Mesendoderm (in vitro differentiated cells): ENCODE results near the gene PPFIBP2.

Experiments
- DNase-seq: peaks from one replicate; pipeline ENCODE4 v3.0.0; 2013
- H2AK5ac ChIP-seq: 2 replicates; pipeline ENCODE4 v1.6.1; 2013; ENCODE audit warnings: low read length, inconsistent platforms
- H2BK120ac ChIP-seq: 2 replicates; pipeline ENCODE4 v1.6.1; 2013; ENCODE audit warnings: low read depth, mild to moderate bottlenecking, low read length, moderate library complexity, mixed read lengths
- H2BK15ac ChIP-seq: replicated peaks from 2 replicates; pipeline ENCODE4 v1.6.1; 2013; ENCODE audit warnings: low read depth, mild to moderate bottlenecking, moderate library complexity
- H2BK5ac ChIP-seq: 2 replicates; pipeline ENCODE4 v1.6.1; 2013; ENCODE audit warnings: low read length, inconsistent platforms
- H3K18ac ChIP-seq: 2 replicates; pipeline ENCODE4 v1.6.1; 2013; ENCODE audit warnings: mild to moderate bottlenecking, low read length, mixed read lengths
- H3K23ac ChIP-seq: one replicate; pipeline ENCODE4 v1.6.1; 2013; ENCODE audit warnings: low read length
- H3K27ac ChIP-seq: 2 replicates; pipeline ENCODE4 v1.5.1; 2013; ENCODE audit warnings: low read depth, mild to moderate bottlenecking, inconsistent platforms, low read length, moderate library complexity
- H3K27me3 ChIP-seq: 2 replicates; pipeline ENCODE4 v1.6.1; 2013; ENCODE audit warnings: low read length, control low read depth, mild to moderate bottlenecking, inconsistent platforms; ENCODE audit not compliant: insufficient read depth, poor library complexity
- H3K36me3 ChIP-seq: 2 replicates; pipeline ENCODE4 v1.6.1; 2013; ENCODE audit warnings: low read length, inconsistent platforms; ENCODE audit not compliant: control insufficient read depth, insufficient read depth
- H3K4ac ChIP-seq: one replicate; pipeline ENCODE4 v1.6.1; 2013; ENCODE audit warnings: low read depth, mild to moderate bottlenecking, low read length, moderate library complexity
- H3K4me1 ChIP-seq: 2 replicates; pipeline ENCODE4 v1.6.1; 2013; ENCODE audit warnings: low read depth, low read length, inconsistent platforms; ENCODE audit not compliant: control insufficient read depth
- H3K4me2 ChIP-seq: 2 replicates; pipeline ENCODE4 v1.6.1; 2013; ENCODE audit warnings: low read length
- H3K4me3 ChIP-seq: 2 replicates; pipeline ENCODE4 v1.5.1; 2013; ENCODE audit warnings: mild to moderate bottlenecking, low read length
- H3K56ac ChIP-seq: one replicate; pipeline ENCODE4 v1.6.1; 2013; ENCODE audit warnings: low read length
- H3K79me1 ChIP-seq: 2 replicates; pipeline ENCODE4 v1.6.1; 2013; ENCODE audit warnings: low read length, inconsistent platforms
- H3K79me2 ChIP-seq: 2 replicates; pipeline ENCODE4 v1.6.1; 2013; ENCODE audit warnings: mild to moderate bottlenecking, low read length; ENCODE audit not compliant: control insufficient read depth, insufficient read depth
- H3K9ac ChIP-seq: 2 replicates; pipeline ENCODE4 v1.6.1; 2013; ENCODE audit warnings: low read length, inconsistent platforms
- H4K5ac ChIP-seq: one replicate; pipeline ENCODE4 v1.6.1; 2013; ENCODE audit warnings: low read length
- H4K8ac ChIP-seq: one replicate; pipeline ENCODE4 v1.6.1; 2013; ENCODE audit warnings: low read depth, mild to moderate bottlenecking, control low read depth, low read length, moderate library complexity
- WGBS: extraction: QIAGEN DNeasy Blood & Tissue Kit; methylation state at CpG from one replicate; pipeline ENCODE4 v1.1.7; 2013; ENCODE audit warnings: low lambda C conversion rate, missing lambda C conversion rate; ENCODE audit not compliant: insufficient coverage; ENCODE audit errors: extremely low coverage; 5-methylcytosine and 5-hydroxymethylcytosine counted together

Gene PPFIBP2

GRCh38 chr11:7668911-7669310 lies 155.1 kb downstream of the PPFIBP2 start:
- H3K4ac ChIP-seq, result no peak overlapping the region
- no peaks in the 10 kb centered on the region for H3K79me2 ChIP-seq
- no peak overlapping the region for H3K4me3 ChIP-seq
- no peak overlapping the region for H3K23ac ChIP-seq
- H2BK120ac ChIP-seq, result no peak overlapping the region
- H3K79me1 ChIP-seq, result peaks cover 2% of the 10 kb centered on the region
- peak overlapping the region; percentile 20 for H2BK5ac ChIP-seq
- H4K8ac ChIP-seq, result no peak overlapping the region
- WGBS, result no CpG with 5 or more reads among the region's 5 CpGs
- peak; percentile 59 for DNase-seq
- no peak overlapping the region for H3K18ac ChIP-seq
- peak overlapping the region; percentile 7 for H3K27ac ChIP-seq
- no peak overlapping the region for H2AK5ac ChIP-seq
- H3K56ac ChIP-seq, result no peak overlapping the region
- no peak overlapping the region for H3K4me2 ChIP-seq
- no peak overlapping the region for H4K5ac ChIP-seq
- no peaks in the 10 kb centered on the region for H3K27me3 ChIP-seq
- no peak overlapping the region for H2BK15ac ChIP-seq
- H3K9ac ChIP-seq, result no peak overlapping the region
- H3K4me1 ChIP-seq, result peaks cover 11% of the 10 kb centered on the region
- peaks cover 9% of the 10 kb centered on the region for H3K36me3 ChIP-seq

- Histone ChIP-seq H3K4me1 (peaks cover 14% of the 10 kb centered on the region), H3K18ac (no peak overlapping the region), H3K36me3 (peaks cover 1% of the 10 kb centered on the region), H3K27me3 (no peaks in the 10 kb centered on the region), H3K4ac (no peak overlapping the region), H3K4me3 (no peak overlapping the region), H2BK15ac (no peak overlapping the region), H3K56ac (peak overlapping the region; percentile 19), H4K5ac (no peak overlapping the region), H3K4me2 (no peak overlapping the region), H2BK120ac (no peak overlapping the region), H4K8ac (no peak overlapping the region), H3K79me2 (no peaks in the 10 kb centered on the region), H3K79me1 (peaks cover 2% of the 10 kb centered on the region), H2AK5ac (no peak overlapping the region), H3K9ac (no peak overlapping the region), H3K23ac (no peak overlapping the region), H3K27ac (no peak overlapping the region), H2BK5ac (no peak overlapping the region)
- DNase-seq, result no peak
- no CpG with 5 or more reads among the region's 4 CpGs for WGBS
Measured at GRCh38 chr11:7670641-7671040, 156.8 kb downstream of the PPFIBP2 start.

GRCh38 chr11:7671347-7672215 lies 157.8 kb downstream of the PPFIBP2 start:
- no CpG with 5 or more reads among the region's 10 CpGs for WGBS
- Histone ChIP-seq H3K23ac (no peak overlapping the region), H3K79me2 (no peaks in the 10 kb centered on the region), H3K79me1 (peaks cover 2% of the 10 kb centered on the region), H3K56ac (no peak overlapping the region), H3K18ac (no peak overlapping the region), H2BK5ac (no peak overlapping the region), H3K27me3 (no peaks in the 10 kb centered on the region), H3K4me1 (peaks cover 14% of the 10 kb centered on the region), H4K5ac (no peak overlapping the region), H3K4me3 (no peak overlapping the region), H2BK15ac (no peak overlapping the region), H3K27ac (no peak overlapping the region), H2BK120ac (no peak overlapping the region), H3K4ac (no peak overlapping the region), H4K8ac (no peak overlapping the region), H3K9ac (no peak overlapping the region), H2AK5ac (no peak overlapping the region), H3K36me3 (peaks cover 1% of the 10 kb centered on the region), H3K4me2 (no peak overlapping the region)
- no peak for DNase-seq

- Histone ChIP-seq H3K18ac (no peak overlapping the region), H3K4me1 (peaks cover 14% of the 10 kb centered on the region), H3K36me3 (no peaks in the 10 kb centered on the region), H3K56ac (peak overlapping the region; percentile 77), H3K4ac (no peak overlapping the region), H3K4me3 (no peak overlapping the region), H3K27me3 (no peaks in the 10 kb centered on the region), H2AK5ac (no peak overlapping the region), H3K27ac (no peak overlapping the region), H3K4me2 (no peak overlapping the region), H2BK120ac (no peak overlapping the region), H3K23ac (no peak overlapping the region), H4K8ac (no peak overlapping the region), H3K79me1 (peaks cover 2% of the 10 kb centered on the region), H2BK5ac (no peak overlapping the region), H3K9ac (no peak overlapping the region), H2BK15ac (no peak overlapping the region), H3K79me2 (no peaks in the 10 kb centered on the region), H4K5ac (no peak overlapping the region)
- no CpG with 5 or more reads among the region's 16 CpGs for WGBS
- no peak for DNase-seq
Measured at GRCh38 chr11:7672276-7672959, 158.6 kb downstream of the PPFIBP2 start.

GRCh38 chr11:7672960-7673723 lies 159.3 kb downstream of the PPFIBP2 start, which contains the start of gene CYB5R2:
CYB5R2 (minus strand) TSS chr11:7673500; CDS start chr11:7672825, 675 bp downstream.
- Histone ChIP-seq H3K27ac (peak within 1 kb of the TSS; percentile 88), H4K5ac (no peak within 1 kb of the TSS), H3K4ac (peak within 1 kb of the TSS; percentile 98), H3K36me3 (no peaks in the 10 kb centered on the region), H3K4me3 (peak within 1 kb of the TSS; percentile 38), H3K23ac (no peak within 1 kb of the TSS), H3K79me1 (peaks cover 2% of the 10 kb centered on the region), H3K18ac (peak within 1 kb of the TSS; percentile 86), H4K8ac (no peak within 1 kb of the TSS), H3K56ac (peak within 1 kb of the TSS; percentile 89), H3K9ac (peak within 1 kb of the TSS; percentile 79), H3K79me2 (no peaks in the 10 kb centered on the region), H2BK5ac (peak within 1 kb of the TSS; percentile 43), H2BK120ac (peak within 1 kb of the TSS; percentile 77), H2AK5ac (peak within 1 kb of the TSS; percentile 4), H3K4me1 (peaks cover 21% of the 10 kb centered on the region), H3K27me3 (no peaks in the 10 kb centered on the region), H2BK15ac (no peak within 1 kb of the TSS), H3K4me2 (peak within 1 kb of the TSS; percentile 66)
- peak; percentile 84 for DNase-seq
- no CpG with 5 or more reads among the region's 40 CpGs for WGBS
